SH-SY5Y (cell line): Measurements from ENCODE around the gene INAFM2.

ENCODE experiments used
- GATA2 ChIP-seq: IDR thresholded peaks from 2 replicates; pipeline ENCODE4 v1.6.1; 2011; ENCODE audit warnings: mild to moderate bottlenecking, low read depth, low read length
- GATA3 ChIP-seq: IDR thresholded peaks from 2 replicates; pipeline ENCODE4 v1.6.1; 2011; ENCODE audit warnings: low read depth, mild to moderate bottlenecking, low read length, moderate library complexity

The INAFM2 gene

GRCh38 chr15:40323239-40323952 lies at the start of gene INAFM2:
TSS of gene INAFM2 (plus strand) at chr15:40323692. CDS start at chr15:40324056, 364 bp downstream.
- TF ChIP-seq GATA2 (no peak), GATA3 (no peak)

GRCh38 chr15:40274350-40275274 lies 48.9 kb upstream of the INAFM2 start:
- TF ChIP-seq GATA2 (no peak), GATA3 (no peak)

GRCh38 chr15:40275523-40275922 lies 48.0 kb upstream of the INAFM2 start:
- no peak for TF ChIP-seq GATA2
- no peak for TF ChIP-seq GATA3

GRCh38 chr15:40275954-40276353 lies 47.5 kb upstream of the INAFM2 start:
- TF ChIP-seq GATA2 (no peak), GATA3 (no peak)

GRCh38 chr15:40276927-40277326 lies 46.6 kb upstream of the INAFM2 start:
- TF ChIP-seq GATA3 (no peak), GATA2 (no peak)

GRCh38 chr15:40277471-40277870 lies 46.0 kb upstream of the INAFM2 start:
- no peak for TF ChIP-seq GATA3

- TF ChIP-seq GATA2 = no peak
- no peak for TF ChIP-seq GATA3
Observed at GRCh38 chr15:40278026-40278425, 45.5 kb upstream of the INAFM2 start.

GRCh38 chr15:40279437-40280141 lies 43.9 kb upstream of the INAFM2 start:
- TF ChIP-seq GATA2 = no peak
- no peak for TF ChIP-seq GATA3

- TF ChIP-seq GATA3 (no peak), GATA2 (no peak)
Observed at GRCh38 chr15:40280260-40281056, 43.0 kb upstream of the INAFM2 start.

GRCh38 chr15:40281057-40281800 lies 42.3 kb upstream of the INAFM2 start:
- TF ChIP-seq GATA3 = no peak
- TF ChIP-seq GATA2 = no peak

GRCh38 chr15:40281801-40282146 lies 41.7 kb upstream of the INAFM2 start:
- TF ChIP-seq GATA2 = no peak
- TF ChIP-seq GATA3 = no peak

GRCh38 chr15:40282147-40282868 lies 41.2 kb upstream of the INAFM2 start:
- TF ChIP-seq GATA2 (no peak), GATA3 (no peak)

GRCh38 chr15:40282869-40283614 lies 40.5 kb upstream of the INAFM2 start, which contains the start of gene ANKRD63:
TSS of gene ANKRD63 (minus strand) at chr15:40283064. CDS start at chr15:40282586, 478 bp downstream.
- TF ChIP-seq GATA3 (no peak), GATA2 (no peak)
